GM10266 (cell line): ENCODE measurements around the gene WNT2.
"Not testable (repeated sequence)": the region's sequence is repeated elsewhere in the genome, so short reads cannot be mapped to it uniquely, and the experiment has no call there.

ENCODE experiments used
- DNase-seq: peaks from one replicate; pipeline ENCODE4 v3.0.0; 2012; ENCODE audit errors: extremely low spot score
- TF ChIP-seq, protein P1 (sequence below): IDR thresholded peaks from 2 replicates; pipeline ENCODE4 v1.5.1; 2012; ENCODE audit warnings: mild to moderate bottlenecking, low read depth; ENCODE audit not compliant: control insufficient read depth, insufficient read depth; ENCODE audit errors: missing control alignments

Gene WNT2

DNA sequence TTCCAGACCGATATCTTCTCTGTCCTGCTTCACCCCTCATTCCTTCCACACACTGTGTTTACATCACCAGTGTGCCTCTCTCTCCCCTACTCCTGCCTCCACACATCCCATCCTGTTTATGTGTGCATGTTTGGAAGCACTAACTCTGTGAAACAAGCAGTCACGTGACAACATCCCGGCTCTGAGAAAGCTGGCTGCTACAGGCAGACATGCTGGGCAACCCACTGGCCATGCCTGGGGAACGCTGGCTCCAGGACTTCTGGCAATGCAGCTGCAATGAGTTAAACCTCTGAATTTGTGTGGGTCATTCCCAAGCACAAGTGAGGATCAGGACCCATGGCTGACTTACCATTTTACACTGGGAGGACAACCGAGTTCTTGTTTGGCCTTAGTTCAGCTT lies 74.0 kb downstream of the WNT2 start:
- TF ChIP-seq, protein P1, sequence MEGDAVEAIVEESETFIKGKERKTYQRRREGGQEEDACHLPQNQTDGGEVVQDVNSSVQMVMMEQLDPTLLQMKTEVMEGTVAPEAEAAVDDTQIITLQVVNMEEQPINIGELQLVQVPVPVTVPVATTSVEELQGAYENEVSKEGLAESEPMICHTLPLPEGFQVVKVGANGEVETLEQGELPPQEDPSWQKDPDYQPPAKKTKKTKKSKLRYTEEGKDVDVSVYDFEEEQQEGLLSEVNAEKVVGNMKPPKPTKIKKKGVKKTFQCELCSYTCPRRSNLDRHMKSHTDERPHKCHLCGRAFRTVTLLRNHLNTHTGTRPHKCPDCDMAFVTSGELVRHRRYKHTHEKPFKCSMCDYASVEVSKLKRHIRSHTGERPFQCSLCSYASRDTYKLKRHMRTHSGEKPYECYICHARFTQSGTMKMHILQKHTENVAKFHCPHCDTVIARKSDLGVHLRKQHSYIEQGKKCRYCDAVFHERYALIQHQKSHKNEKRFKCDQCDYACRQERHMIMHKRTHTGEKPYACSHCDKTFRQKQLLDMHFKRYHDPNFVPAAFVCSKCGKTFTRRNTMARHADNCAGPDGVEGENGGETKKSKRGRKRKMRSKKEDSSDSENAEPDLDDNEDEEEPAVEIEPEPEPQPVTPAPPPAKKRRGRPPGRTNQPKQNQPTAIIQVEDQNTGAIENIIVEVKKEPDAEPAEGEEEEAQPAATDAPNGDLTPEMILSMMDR = no peak
- no peak for DNase-seq

DNA sequence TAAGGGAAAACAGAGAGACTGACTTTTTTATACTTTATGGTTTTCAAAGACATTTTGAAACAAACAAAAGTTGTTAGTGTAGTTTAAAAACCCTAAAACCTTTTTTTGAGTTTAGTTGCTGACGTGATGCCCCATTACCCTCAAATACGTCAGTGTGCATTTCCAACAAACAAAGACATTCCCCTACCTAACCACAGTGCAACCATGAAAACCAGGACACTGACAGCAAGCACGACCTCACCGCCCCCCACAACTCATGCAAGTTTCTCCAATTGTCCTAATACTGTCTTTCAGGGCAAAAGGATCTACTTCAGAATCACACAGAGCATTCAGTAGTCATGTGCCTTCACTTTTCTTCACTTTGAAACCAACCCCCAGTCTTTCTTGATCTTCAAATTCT lies 75.0 kb downstream of the WNT2 start:
- TF ChIP-seq, protein P1 = no peak
- no peak for DNase-seq

DNA sequence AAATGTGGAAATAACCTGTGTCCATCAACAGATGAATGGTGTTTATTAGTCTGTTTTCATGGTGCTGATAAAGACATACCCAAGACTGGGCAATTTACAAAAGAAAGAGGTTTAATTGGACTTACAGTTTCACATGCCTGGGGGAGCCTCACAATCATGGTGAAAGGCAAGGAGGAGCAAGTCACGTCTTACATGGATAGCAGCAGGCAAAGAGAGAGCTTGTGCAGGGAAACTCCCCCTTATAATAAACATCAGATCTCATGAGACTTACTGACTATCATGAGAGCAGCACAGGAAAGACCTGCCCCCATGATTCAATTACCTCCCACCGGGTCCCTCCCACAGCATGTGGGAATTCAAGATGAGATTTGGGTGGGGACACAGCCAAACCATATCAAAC lies 77.2 kb downstream of the WNT2 start:
- not testable (repeated sequence) for DNase-seq

DNA sequence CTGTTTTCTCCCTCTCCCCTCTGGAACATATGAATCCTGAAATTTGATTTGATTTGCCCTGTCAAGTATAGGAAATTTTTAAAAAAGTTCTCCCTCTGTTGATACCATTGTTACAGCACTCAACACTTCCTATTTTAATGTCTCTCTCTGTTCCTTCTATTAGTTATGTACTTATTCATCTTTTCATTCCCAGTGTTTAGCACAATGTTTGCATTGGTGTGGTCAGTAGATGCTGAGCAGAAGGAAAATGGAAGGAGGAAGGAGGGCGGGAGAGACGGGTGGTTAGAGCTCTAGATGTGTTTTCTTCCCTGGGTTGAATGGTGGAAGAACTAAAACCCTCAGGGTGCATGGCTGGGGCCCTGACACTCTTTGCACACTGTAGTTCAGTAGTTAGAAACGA lies 79.5 kb downstream of the WNT2 start:
- DNase-seq = no peak
- TF ChIP-seq, protein P1 = no peak

DNA sequence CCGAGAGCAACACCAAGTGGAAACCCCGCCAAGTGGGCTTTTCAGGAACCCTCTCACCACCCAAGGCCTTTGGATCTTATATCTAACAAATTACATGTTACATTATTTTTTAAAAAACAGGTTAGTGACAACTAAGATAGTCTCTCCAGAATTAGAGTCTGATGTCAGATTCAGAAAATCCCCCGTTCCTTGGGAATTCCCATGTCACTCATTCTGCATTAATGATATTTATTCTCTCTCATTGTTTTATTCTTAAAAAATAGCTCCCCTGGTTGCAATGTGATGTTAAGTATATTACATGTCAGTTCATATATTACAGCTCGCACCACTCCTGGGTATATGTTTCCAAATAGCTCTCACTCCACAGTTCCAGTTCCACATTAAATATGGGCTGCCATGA lies 81.8 kb downstream of the WNT2 start:
- no peak for DNase-seq
- TF ChIP-seq, protein P1 = no peak

DNA sequence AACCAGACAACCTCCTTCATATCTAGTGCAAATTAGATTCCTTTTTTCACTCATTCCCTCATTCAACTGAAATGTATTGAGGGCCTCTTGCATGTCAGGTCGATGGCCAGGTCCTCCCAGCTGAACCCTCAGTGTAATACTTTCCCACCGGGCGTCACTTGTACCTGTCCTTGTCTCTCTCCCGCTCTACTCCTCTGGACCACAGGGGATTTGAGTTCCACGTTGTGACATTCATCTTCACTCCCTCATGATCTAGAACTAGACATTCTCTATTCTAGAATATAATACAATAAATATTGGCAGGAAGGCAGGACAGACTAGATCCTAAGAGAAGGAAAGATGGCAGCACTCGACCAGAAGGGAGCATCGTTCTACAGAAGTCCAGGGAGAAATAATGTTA lies 83.9 kb downstream of the WNT2 start:
- no peak for DNase-seq
- TF ChIP-seq, protein P1 = no peak

DNA sequence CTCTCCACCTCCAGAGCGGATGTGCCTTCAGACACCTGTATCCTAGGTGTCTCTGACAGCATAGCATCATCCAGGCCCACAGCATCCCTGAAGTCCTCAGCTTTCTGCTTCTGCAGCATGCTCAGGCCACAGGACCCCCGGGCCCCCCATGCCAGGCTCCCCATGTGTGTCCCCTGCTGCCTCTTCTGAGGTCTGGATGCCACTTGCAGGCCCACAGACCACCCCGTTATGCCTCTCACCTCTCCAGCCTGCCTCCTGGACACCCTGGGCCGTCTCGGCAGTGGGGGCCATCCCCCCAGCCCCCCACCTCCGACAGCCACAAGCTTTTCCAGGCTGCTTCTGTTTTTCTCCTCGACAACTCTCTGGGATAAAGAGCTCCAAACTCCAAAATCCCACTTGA lies 84.4 kb downstream of the WNT2 start:
- DNase-seq = no peak

DNA sequence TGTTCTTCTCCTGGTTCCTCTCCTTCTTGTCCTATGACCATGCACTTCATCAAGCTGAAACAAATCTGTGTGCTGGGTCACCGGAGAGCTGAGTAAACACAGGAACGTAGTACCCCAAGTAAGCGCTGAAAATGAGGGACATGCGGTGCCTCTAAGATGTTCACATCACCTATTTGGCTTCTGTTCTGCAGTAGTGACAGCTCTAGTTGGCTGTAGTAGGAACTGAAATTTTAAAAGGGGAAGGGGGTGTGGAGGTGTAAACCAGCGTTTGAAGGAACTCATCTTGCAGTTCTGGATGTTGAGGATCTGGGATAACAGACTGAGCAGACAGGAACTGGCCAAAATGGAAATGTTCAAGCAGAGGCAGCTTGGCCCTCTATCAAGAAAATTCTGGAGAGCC lies 85.2 kb downstream of the WNT2 start:
- TF ChIP-seq, protein P1 = no peak
- no peak for DNase-seq

More for the DNA sequence above, 84.4 kb downstream of the WNT2 start:
- TF ChIP-seq, protein P1 = no peak
